Endodermal cell (in vitro differentiated cells): ENCODE measurements around the gene ASCL1. TPM values are rescaled to one million over a fixed set of nuclear protein-coding genes. Genes with fewer than 3 reads are reported as not detected.

ENCODE experiments used
- DNase-seq: peaks from one replicate; pipeline ENCODE4 v3.0.0-alpha.2; 2017
- H3K27ac ChIP-seq: 2 replicates; pipeline ENCODE4 v1.5.1; 2013; ENCODE audit warnings: mild to moderate bottlenecking, low read depth, low read length, moderate library complexity
- H3K27me3 ChIP-seq: 2 replicates; pipeline ENCODE4 v1.6.1; 2013; ENCODE audit warnings: mild to moderate bottlenecking, low read length, moderate library complexity; ENCODE audit not compliant: insufficient read depth, control insufficient read depth, poor library complexity, severe bottlenecking
- H3K36me3 ChIP-seq: 2 replicates; pipeline ENCODE4 v1.7.0; 2013; ENCODE audit warnings: mild to moderate bottlenecking, low read length, moderate library complexity; ENCODE audit not compliant: control insufficient read depth, insufficient read depth
- H3K4me1 ChIP-seq: one replicate; pipeline ENCODE4 v1.7.0; 2013; ENCODE audit warnings: low read length; ENCODE audit not compliant: control insufficient read depth, insufficient read depth
- H3K4me3 ChIP-seq: 2 replicates; pipeline ENCODE4 v1.5.1; 2013; ENCODE audit warnings: mild to moderate bottlenecking, low read length, moderate library complexity
- H3K9ac ChIP-seq: 2 replicates; pipeline ENCODE4 v1.6.1; 2013; ENCODE audit warnings: mild to moderate bottlenecking, low read length, moderate library complexity; ENCODE audit not compliant: poor library complexity, severe bottlenecking; ENCODE audit errors: extremely low read depth
- H3K9me3 ChIP-seq: 2 replicates; pipeline ENCODE4 v1.6.1; 2013; ENCODE audit warnings: mild to moderate bottlenecking, low read length, moderate library complexity; ENCODE audit not compliant: control insufficient read depth
- H3K27ac Mint-ChIP-seq: 2 replicates; pipeline ENCODE4 v1.8.0; 2020; ENCODE audit warnings: mixed read lengths
- H3K27me3 Mint-ChIP-seq: 2 replicates; pipeline ENCODE4 v1.8.0; 2021; ENCODE audit warnings: mild to moderate bottlenecking, mixed read lengths; ENCODE audit not compliant: insufficient read depth
- H3K36me3 Mint-ChIP-seq: 2 replicates; pipeline ENCODE4 v1.8.0; 2020; ENCODE audit warnings: low read depth, mixed read lengths
- H3K4me1 Mint-ChIP-seq: 2 replicates; pipeline ENCODE4 v1.8.0; 2020; ENCODE audit warnings: mixed read lengths
- H3K4me3 Mint-ChIP-seq: 2 replicates; pipeline ENCODE4 v1.8.0; 2020; ENCODE audit warnings: mild to moderate bottlenecking, moderate library complexity, mixed read lengths
- H3K9me3 Mint-ChIP-seq: 2 replicates; pipeline ENCODE4 v1.8.0; 2020; ENCODE audit warnings: mild to moderate bottlenecking, mixed read lengths
- WGBS, 2 experiments: methylation state at CpG; one replicate each; pipeline versions ENCODE4 v1.1.5 to v1.1.7; 2013; ENCODE audit warnings: missing lambda C conversion rate in 2 of 2, mixed read lengths in 1 of 2; ENCODE audit not compliant: insufficient coverage in 1 of 2, insufficient read length in 1 of 2; 5-methylcytosine and 5-hydroxymethylcytosine counted together
- total RNA-seq, 2 donors: library from RNA; stranded (reverse); fragmentation: NEBNext Ultra II Directional in 1 of 2; extraction: Animal tissue kit (Norgen Biotek cat#: 25700) in 1 of 2; gene quantifications; 2 replicates in 1 of 2; 3 replicates in 1 of 2; pipeline ENCODE4 v1.2.1, GENCODE V29; 2021
- TF ChIP-seq, protein P1 (sequence below): fragments of 200-600 bp; sonication (generic); conservative IDR thresholded peaks from 2 replicates; pipeline ENCODE4 v1.5.0; 2021; ENCODE audit warnings: antibody characterized with exemption, mild to moderate bottlenecking

ASCL1 gene
- total RNA-seq, 2 donors from 2014 or later = not detected

DNA sequence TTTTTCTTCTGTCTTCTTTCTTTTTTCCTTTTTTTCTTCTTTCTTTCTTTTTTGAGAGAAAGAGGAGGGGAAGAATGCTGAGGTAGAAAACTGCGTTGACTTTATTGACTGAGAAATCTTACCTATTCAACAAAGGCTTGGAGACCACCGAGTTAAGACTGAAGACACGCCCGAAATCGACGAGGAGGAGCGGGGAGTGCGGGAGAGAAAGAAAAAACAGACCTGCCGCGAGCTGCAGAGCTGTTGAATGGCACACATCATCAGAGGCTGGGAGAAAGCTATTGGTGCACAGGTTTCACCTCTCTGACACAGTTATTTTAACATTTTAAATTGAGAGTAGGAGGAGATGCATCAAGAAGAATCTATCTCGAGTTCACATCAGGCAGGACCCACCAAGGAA is 5.1 kb downstream of the ASCL1 start:
- H3K9ac ChIP-seq = no peak overlapping the region
- peaks cover 18% of the 10 kb centered on the region for H3K9me3 ChIP-seq
- H3K27ac ChIP-seq = no peak overlapping the region
- no peak overlapping the region for H3K4me3 Mint-ChIP-seq
- peaks cover 29% of the 10 kb centered on the region for H3K4me1 Mint-ChIP-seq
- DNase-seq = no peak
- H3K9me3 Mint-ChIP-seq = peaks cover 18% of the 10 kb centered on the region
- 2 to 8% methylated on average over 10 to 11 of the region's 11 CpGs for WGBS, 2 experiments
- H3K36me3 Mint-ChIP-seq = peaks cover 3% of the 10 kb centered on the region
- H3K36me3 ChIP-seq = no peaks in the 10 kb centered on the region
- peaks cover 100% of the 10 kb centered on the region for H3K27me3 ChIP-seq
- TF ChIP-seq, protein P1, sequence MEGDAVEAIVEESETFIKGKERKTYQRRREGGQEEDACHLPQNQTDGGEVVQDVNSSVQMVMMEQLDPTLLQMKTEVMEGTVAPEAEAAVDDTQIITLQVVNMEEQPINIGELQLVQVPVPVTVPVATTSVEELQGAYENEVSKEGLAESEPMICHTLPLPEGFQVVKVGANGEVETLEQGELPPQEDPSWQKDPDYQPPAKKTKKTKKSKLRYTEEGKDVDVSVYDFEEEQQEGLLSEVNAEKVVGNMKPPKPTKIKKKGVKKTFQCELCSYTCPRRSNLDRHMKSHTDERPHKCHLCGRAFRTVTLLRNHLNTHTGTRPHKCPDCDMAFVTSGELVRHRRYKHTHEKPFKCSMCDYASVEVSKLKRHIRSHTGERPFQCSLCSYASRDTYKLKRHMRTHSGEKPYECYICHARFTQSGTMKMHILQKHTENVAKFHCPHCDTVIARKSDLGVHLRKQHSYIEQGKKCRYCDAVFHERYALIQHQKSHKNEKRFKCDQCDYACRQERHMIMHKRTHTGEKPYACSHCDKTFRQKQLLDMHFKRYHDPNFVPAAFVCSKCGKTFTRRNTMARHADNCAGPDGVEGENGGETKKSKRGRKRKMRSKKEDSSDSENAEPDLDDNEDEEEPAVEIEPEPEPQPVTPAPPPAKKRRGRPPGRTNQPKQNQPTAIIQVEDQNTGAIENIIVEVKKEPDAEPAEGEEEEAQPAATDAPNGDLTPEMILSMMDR = no peak
- H3K27ac Mint-ChIP-seq = no peak overlapping the region
- H3K4me3 ChIP-seq = no peak overlapping the region
- peaks cover 99% of the 10 kb centered on the region for H3K27me3 Mint-ChIP-seq
- peaks cover 4% of the 10 kb centered on the region for H3K4me1 ChIP-seq

- Histone ChIP-seq H3K27me3 (peaks cover 100% of the 10 kb centered on the region), H3K4me1 (peaks cover 4% of the 10 kb centered on the region), H3K27ac (no peak overlapping the region), H3K36me3 (no peaks in the 10 kb centered on the region), H3K9me3 (peaks cover 18% of the 10 kb centered on the region), H3K4me3 (no peak overlapping the region), H3K9ac (no peak overlapping the region)
- Mint-ChIP-seq H3K4me3 (no peak overlapping the region), H3K9me3 (peaks cover 18% of the 10 kb centered on the region), H3K4me1 (peaks cover 28% of the 10 kb centered on the region), H3K27me3 (peaks cover 99% of the 10 kb centered on the region), H3K36me3 (peaks cover 3% of the 10 kb centered on the region), H3K27ac (no peak overlapping the region)
- TF ChIP-seq, protein P1 = no peak
- no peak for DNase-seq
- 0% methylated on average over 2 to 3 of the region's 3 CpGs for WGBS, 2 experiments
Observed at GRCh38 chr12:102962986-102963385, 5.5 kb downstream of the ASCL1 start.

DNA sequence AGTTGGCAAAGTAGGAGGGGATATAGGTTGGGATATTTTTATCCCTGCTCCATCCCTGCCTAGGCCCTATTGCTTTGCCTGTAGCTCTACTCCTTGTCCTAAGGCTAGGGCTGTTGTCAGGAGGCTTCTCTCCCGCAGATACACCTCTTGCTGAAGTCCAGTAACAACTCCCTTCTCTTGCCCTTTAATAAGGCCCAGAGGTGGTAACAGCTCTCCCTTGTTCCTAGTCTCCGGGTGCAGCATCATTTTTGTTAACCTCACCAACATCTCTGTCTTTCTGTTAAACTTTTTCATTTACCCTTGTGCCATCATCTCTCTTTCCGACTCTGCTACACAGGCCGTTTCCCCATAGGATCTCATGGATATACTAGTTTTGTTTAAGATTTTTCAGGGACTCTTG is 6.3 kb downstream of the ASCL1 start:
- Mint-ChIP-seq H3K4me3 (no peak overlapping the region), H3K27me3 (peaks cover 100% of the 10 kb centered on the region), H3K27ac (no peak overlapping the region), H3K4me1 (peaks cover 26% of the 10 kb centered on the region), H3K9me3 (peaks cover 18% of the 10 kb centered on the region), H3K36me3 (peaks cover 3% of the 10 kb centered on the region)
- Histone ChIP-seq H3K36me3 (no peaks in the 10 kb centered on the region), H3K4me1 (peaks cover 4% of the 10 kb centered on the region), H3K27me3 (peaks cover 100% of the 10 kb centered on the region), H3K4me3 (peak overlapping the region; percentile 61), H3K9me3 (peaks cover 18% of the 10 kb centered on the region), H3K27ac (no peak overlapping the region), H3K9ac (no peak overlapping the region)
- TF ChIP-seq, protein P1 = no peak
- 69 to 80% methylated on average over 3 to 4 of the region's 4 CpGs for WGBS, 2 experiments
- DNase-seq = no peak
